ENCODE data around the gene TBC1D19.
"Not testable (repeated sequence)": the region's sequence is repeated elsewhere in the genome, so short reads cannot be mapped to it uniquely, and the experiment has no call there.

Gene TBC1D19, protein sequence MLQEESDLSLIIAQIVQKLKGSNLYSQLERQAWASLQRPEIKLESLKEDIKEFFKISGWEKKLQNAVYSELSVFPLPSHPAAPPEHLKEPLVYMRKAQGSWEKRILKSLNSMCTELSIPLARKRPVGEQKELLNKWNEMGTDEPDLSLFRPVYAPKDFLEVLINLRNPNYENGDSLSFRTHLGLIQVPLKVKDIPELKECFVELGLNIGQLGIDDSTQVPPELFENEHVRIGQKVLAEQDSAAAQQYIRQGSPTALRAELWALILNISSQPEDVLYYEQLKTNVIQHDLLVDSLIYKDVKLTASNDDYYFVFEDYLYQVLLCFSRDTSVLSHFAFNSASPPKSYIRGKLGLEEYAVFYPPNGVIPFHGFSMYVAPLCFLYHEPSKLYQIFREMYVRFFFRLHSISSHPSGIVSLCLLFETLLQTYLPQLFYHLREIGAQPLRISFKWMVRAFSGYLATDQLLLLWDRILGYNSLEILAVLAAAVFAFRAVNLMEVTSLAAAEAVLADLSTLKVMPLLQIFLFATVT

DNA sequence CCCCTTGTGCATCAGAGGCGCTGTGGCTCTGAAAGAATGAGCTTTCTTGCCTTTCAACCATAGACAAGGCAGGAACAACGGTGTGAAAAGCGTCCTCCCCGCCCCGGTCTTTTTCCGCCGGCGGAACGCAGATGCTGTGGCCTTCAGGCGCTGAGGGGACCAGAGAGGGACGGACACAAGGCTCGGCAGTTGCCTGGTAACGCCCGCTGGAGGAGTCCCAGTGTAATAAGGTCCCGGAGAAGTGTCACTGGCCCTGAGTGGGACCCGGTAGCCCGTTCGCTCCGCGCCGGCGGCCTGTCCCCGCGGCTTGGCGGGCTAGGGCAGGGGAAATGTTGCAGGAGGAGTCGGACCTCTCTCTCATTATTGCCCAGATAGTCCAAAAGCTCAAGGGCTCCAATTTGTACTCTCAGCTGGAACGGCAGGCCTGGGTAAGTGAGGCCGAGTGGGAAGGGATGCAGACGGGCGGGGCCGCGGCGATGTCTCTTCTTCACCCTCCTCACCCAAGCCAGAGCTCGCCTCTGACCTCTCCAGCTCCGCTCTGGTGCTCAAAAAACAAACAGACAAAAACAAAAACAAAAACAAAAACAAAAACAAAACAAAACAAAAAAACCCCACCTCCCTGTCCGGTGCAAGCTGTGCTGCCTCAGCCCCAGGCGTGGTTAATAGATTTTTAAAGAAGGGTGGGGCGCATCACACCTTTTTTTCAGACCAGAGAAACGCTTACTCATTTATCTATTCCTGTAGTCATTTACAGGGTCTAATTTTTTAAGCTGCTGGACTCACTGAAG lies at the start of gene TBC1D19:
TBC1D19 (plus strand) TSS at position 220 of the 788 bp plus-strand sequence; CDS start at position 330, 110 bp downstream.
- DNase-seq = peak; percentile 71 to 79

DNA sequence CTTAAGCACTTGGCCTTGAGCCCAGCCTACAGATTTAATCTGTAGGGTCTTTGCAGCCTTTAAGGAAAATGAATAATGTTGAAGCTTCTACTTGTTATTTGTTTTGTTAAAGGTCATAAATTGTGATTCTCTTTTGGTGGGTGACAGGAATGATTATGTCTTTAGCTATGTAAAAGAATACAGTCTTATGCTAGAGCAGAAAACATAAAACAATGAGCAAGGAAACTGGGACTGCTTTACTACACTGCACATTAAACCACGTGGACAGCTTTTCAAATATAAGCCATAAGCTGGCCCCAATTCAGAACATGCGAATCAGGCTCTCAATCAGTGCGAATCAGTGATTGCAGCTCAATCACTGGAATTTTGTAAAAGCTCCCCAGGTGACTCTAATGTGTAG lies 40.9 kb upstream of the TBC1D19 start:
- DNase-seq = no peak

DNA sequence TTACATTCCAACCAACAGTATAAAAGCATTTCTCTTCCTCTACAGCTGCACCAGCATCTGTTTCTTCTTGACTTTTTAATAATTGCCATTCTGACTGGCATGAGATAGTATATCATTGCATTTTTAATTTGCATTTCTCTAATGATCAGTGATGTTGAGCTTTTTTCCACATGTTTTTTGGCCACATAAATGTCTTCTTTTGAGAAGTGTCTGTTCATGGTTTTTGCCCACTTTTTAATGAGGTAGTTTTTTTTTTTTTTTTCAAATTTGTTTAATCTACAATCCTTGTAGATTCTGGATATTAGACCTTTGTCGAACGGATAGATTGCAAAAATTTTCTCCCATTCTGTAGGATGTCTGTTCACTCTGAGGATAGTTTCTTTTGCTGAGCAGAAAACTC lies 39.5 kb upstream of the TBC1D19 start:
- DNase-seq = no peak

DNA sequence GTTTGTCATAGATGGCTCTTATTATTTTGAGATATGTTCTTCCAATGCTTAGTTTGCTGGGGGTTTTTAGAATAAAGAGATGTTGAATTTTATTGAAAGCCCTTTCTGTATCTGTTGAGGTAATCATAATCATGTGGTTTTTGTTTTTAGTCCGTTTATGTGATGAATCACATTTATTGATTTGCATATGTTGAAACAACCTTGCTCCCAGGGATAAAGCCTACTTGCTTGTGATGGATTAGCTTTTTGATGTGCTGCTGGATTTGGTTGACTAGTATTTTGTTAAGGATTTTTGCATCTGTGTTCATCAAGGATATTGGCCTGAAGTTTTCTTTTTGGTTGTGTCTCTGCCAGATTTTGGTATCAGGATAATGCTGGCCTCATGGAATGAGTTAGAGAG lies 35.5 kb upstream of the TBC1D19 start:
- not testable (repeated sequence) for DNase-seq

DNA sequence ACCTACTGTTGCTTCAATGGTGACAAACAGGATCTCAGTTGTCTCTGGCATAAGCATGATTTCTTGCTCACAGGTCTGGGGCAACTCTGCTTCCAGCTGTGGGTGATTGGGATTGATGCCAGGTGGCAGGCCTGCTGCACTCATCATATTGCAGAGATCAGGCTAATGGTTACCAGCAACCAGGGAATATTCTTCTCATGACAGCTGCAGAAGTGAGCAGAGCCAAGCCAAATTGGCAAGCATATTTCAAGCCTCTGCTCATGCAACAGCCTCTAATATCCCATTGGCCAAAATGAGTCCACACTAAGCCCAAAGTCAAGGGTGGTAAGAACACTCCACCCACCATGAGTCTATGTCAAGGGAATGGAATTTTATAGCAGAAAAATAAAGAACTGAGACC lies 26.7 kb upstream of the TBC1D19 start:
- no peak for DNase-seq

DNA sequence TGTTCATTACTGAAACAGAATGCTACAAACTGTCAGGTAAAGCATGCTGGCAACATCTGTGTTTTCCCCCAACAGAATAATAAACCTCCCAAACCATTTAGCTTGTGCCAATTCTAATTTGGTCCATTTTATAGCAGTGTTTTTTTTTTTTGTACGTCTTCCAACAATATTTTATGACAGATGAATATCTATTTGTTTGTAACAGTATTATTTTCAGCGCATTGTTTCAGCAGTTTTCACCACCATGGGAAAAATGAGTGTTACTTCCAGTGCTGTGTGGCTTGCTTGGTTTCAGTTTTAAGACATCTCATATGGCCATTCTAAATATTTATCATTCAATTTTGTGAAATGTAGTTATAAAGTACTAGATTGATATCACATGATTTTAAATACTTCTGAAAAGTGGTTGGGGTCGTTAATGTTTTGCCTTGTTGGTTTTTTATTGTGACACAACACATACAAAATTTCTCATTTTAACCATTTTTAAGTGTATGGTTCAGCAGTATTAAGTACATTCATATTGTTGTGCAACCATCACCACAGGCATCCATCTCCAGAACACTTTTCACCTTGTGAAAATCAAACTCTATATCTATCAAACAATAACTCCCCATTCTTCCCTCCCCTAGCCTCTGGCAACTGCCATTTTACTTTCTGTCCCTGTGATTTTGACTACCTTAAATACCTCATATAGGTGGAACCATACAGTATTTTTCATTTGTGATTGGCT lies 25.6 kb upstream of the TBC1D19 start:
- no peak for DNase-seq

DNA sequence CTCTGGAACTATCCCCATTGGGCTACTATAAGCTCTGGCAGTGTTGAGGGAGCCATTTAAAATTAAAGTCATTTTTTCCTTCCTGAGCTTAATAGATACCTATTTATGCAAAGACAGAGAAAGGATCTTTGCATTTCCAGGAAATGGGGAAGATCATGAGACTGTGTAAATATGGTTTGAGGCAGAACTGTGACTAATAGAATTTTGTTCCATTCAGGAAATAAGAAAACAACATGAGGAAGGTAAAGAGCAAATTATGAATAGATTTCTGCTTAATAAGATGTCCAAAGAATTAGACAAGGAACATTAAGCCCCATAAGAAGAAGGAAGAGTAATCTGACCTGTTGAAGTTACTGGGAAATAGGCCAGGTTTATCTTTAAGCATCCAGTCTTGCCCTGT lies 17.8 kb upstream of the TBC1D19 start:
- DNase-seq = no peak

DNA sequence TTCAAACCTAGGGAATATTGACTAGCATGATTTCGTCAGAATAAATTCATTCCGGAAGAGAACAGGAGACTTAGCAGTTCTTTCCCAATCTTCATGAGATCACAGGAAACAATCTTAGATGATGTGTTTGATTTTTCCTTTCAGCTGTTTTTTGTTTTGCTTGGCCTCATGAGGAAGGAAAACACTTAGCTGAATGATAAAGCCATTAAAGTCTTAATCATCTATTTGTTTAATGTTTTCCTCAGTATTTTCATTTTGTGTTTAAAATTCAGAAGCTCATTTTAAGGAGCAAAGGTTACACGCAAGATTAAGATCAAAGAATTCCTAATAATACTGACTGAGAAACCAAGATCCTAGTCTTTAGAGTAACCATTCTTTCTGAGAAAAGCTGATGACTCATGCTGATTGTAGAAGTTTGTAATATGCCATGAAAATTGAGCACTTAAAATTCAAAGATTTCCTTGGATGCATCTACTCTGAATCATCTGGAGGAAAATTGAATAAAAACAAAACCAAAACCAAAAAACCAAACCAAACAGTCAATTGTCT lies 15.4 kb upstream of the TBC1D19 start:
- DNase-seq = no peak

DNA sequence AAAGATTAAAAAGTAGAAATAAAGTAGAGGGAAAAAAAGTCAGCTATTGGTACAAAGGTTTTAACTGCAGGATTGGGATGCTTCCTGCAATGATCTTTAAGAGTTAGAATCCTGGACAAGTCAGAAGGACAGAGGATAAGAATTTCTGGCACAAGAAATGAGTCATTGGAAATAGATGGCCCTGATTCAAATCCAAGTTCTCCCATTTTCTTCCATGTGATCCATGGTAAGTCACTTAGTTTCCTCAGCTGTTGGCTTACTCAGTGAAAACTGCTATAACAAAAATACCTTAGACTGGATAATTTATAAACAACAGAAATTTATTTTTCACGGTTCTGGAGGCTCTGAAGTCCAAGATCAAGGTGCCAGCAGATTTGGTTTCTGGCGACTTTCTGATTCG lies 13.3 kb upstream of the TBC1D19 start:
- DNase-seq = no peak

DNA sequence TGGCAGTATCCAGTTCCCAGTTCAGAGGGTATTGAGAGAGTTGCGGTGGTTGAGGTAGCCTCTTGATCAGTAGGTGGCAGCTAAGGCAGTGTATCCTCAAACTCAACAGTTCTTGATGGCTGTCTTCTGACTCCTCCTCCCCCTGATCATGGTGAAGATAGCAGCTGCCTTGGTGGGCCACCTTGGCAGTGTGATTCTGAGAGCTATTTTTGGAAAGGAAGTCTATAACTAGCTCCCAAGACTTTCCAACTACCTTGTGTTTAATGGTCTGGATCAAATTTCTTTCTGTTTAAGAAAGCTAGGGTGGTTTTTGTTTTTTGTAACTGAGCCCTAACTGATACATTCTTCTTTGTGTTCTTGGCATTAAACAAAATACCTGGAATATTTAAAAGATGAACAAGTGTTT lies 10.5 kb upstream of the TBC1D19 start:
- no peak for DNase-seq

DNA sequence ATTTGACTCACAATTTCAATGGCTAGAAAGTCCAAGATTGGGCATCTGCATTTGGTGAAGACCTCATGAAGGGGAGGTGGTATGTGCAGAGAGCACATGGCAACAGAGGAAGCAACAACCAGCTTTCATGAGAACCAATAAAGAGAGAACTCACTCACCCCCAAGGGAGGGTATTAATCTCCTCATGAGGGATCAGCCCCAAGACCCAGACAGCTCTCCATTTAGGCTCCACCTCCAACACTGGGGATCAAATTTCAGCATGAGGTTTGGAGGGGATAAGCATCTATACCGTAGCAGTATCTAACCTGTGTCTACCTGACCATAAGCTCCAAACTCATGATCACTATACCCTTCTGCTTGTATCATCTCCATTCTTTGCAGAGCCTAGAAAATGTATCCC lies 9.3 kb upstream of the TBC1D19 start:
- no peak for DNase-seq

DNA sequence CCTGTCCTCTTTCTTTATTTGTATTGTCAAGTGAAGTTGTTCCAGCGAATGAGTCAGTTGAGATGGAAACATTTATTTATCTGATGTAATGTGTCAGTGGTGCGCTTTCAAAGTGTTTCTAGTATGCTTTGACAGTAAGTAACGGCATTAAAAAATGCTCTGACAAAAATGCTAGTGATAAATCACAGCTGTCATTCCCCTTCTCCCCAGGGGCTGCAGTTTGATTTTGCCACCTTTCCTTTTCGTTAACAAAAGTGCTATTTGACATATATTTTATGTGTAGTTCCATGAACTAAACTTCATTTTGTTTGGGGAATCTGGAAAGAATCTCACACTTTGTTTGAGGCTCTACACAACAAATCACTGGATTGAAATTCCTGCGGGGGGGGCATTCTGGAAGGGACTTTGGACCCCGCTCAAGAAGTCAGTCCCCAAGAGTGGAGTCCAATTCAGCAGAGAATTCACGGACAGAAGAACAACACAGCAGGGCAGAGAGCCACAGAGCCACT lies 7.6 kb upstream of the TBC1D19 start:
- no peak for DNase-seq

DNA sequence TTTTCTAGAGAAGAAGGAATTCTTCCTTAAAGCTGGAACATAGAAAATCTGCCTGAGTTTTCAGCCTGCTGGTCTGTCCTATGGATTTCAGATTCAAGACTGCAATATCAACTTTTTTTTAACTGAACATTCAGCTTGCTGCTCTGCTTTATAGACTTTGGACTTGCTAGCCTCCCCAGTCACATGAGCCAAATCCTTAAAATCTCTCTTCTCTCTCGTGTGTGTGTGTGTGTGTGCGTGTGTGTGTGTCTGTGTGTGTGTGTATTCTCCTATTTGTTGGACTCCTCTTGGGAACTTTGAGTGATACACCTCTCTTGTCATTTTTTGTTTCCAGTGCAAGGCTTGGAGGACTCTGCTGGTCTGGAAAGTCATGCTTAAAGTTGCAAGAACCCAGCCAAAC lies 6.8 kb upstream of the TBC1D19 start:
- DNase-seq = no peak

DNA sequence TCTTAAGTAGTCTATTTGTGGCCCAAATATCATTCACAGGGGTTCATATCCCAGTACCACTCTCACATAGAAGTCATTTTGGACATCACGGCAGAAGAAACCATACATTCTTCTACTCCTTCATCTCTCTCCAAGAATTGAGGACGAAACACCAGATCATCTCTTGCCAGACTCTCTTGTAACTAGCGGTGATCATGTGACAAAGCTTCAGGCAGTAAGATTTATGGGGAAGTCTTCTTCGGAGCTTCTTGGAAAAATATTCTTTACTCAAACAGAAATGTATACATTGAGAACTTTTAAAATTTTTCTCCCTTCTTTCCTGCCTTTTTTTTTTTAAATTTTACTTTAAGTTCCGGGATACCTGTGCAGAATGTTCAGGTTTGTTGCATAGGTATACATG lies 4.7 kb upstream of the TBC1D19 start:
- no peak for DNase-seq

DNA sequence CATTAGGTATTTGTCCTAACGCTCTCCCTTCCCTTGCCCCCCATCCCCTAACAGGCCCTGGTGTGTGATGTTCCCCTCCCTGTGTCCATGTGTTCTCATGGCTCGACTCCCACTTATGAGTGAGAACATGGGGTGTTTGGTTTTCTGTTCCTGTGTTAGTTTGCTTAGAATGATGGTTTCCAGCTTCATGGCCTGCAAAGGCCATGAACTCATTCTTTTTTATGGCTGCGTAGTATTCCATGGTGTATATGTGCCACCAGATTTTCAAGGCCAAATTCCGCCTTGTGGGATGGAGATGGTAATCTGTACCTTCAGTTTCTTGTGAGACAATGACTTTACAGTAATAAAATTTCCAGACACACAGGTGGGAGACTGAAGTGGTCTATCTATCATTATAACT lies 2.5 kb upstream of the TBC1D19 start:
- DNase-seq = not testable (repeated sequence)

DNA sequence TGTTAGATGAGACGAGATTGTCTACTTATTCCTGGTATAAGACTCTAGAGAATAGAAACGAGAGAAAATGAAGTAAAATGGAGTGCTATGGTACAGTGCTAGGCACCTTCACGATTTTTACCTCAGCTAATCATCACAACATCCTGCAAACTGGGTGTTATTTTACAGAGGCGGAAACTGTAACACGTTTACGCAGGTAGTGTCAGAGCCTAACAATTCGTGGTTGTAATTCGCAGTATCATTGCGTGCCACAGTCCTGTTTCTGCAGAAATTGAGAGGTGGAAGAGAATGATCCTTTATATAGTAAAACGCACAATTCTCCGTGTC lies 383 bp upstream of the TBC1D19 start:
- peak in 1 of 2 experiments; percentile 71 for DNase-seq

DNA sequence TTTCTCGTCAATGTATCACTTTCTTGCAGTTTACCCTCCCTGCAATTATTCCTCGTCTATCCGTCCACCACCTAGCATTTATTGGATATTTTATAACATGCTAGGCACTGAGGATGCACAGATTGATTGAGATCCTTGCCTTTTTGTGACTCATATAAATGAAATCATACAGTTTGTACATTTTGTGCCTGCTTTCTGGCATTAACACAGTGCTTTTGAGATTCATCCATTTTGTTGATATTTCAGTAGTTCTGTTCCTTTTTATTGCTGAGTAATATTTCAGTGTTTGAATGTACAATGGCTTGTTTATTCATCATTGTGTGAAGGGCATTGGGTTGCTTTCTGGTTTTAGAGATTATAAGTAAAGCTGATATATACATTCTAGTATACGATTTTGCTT lies 841 bp downstream of the TBC1D19 start:
- DNase-seq = no peak

DNA sequence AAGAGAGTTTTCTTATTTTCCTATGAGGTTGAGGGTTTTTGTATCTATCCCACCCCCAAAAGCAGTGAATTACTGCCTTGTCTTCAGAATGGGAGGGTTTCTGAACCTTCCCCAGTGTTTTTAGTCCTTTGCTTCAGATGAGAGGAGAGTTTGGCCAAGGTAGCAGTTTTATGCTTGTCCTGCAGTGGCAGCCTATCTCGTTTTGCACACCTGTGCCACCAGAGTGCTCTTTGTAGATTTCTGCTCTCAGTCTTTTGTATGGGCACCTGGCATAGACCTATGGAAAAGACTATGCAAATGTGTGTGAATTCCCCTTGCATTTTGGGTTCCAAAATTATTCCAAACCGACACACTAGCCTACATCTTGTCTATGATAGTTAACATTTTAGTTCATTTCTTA lies 5.8 kb downstream of the TBC1D19 start:
- no peak for DNase-seq

DNA sequence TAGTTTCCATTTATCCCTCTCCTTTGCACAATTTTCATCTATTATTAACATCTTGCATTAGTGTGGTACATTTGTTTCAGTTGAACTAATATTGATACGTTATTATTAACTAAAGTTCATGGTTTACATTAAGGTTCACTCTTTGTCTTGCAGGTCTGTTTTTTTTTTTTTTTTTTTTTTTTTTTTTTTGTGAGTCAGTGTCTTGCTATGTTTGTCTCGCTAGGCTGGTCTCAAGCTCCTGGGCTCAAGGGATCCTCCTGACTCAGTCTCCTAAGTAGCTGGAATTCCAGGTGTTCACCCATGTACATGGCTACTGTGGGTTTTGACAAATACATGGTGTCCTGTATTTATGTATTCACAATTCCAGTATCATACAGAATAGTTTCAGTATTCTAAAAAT lies 6.8 kb downstream of the TBC1D19 start:
- no peak for DNase-seq

DNA sequence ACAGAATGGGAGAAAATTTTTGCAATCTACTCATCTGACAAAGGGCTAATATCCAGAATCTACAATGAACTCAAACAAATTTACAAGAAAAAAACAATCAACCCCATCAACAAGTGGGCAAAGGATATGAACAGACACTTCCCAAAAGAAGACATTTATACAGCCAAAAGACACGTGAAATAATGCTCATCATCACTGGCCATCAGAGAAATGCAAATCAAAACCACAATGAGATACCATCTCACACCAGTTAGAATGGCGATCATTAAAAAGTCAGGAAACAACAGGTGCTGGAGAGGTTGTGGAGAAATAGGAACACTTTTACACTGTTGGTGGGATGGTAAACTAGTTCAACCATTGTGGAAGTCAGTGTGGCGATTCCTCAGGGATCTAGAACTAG lies 9.7 kb downstream of the TBC1D19 start:
- DNase-seq = not testable (repeated sequence)

DNA sequence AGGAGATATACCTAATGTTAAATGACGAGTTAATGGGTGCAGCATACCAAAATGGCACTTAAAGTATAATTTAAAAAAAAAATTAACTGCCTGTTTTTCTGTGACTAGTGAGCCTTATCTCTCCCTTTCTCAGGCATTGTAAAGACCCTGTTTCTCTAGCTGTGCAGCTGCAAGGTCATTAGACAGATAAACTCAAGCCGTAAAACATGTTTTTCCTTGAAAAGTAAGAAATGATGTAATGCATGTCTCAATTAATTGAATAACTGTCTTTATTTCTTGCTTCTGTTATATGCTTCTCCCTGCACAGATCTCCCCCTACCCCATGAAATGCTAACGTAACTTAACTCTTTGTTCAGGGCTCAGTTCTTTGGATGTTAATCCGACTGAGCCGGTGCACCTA lies 10.5 kb downstream of the TBC1D19 start:
- DNase-seq = no peak

DNA sequence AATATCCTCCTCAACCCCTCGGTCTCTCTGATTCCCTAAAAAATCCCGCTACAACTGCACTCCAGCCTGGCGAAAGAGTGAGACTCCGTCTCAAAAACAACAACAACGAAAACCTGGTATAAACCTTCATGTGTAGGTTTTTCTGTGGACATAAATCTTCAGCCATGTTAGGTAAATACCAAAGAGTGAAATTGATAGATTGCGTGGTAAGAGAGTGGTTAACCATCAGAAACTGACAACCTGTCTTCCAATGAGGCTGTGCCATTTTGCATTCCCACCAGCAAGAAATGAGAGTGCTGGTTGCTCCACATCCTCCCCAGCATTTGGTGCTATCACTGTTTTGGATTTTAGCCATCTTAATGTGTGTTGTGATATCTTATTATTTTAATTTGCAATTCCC lies 10.9 kb downstream of the TBC1D19 start:
- no peak for DNase-seq

DNA sequence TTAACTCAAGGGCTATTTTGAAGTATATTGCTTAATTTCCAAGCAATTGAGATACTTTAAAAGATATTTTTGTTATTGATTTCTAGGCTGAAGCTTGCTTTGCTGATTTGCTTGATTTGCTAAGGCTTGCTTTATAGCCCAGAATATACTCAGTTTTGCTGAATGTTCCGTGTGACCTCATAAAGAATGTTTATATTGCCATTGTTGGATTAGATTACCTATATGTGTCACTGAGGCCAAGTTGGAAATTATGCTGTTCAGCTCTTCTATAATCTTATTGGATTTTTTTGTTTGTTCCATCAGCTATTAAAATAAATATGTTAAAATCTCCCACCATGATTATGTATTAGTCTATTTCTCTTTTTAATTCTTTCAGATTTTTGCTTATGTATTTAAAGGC lies 13.0 kb downstream of the TBC1D19 start:
- no peak for DNase-seq

All from cerebellar nuclear complex (tissue), 1 donor.